ENCODE measurements around the gene ATAD3A.

GRCh38 chr1:1551524-1552262, 39.7 kb downstream of the ATAD3A start:
- TF ChIP-seq POLR2AphosphoS5 (IDR thresholded peaks at IDR 0.05) (no peak), CTCF (IDR thresholded peaks at IDR 0.05) (no peak), POLR2A (IDR thresholded peaks at IDR 0.05; ENCODE audit: low read depth) (no peak)

Measured in esophagus muscularis mucosa (tissue), 3 donors.